ENCODE data around the gene CATSPERZ. TPM values are rescaled to one million over a fixed set of nuclear protein-coding genes. Genes with fewer than 3 reads are reported as not detected.

CATSPERZ gene
- total and polyA plus RNA-seq, 9 of the 15 experiments (the other 6 are each of a cell fraction or from before 2014, with no cell fraction given) = 0.86 to 8.5 (median 3.5) TPM

- no peak for TF ChIP-seq THRB (CRISPR knock-in tag; conservative IDR thresholded peaks at IDR 0.05)
- no peak for TF ChIP-seq ZNF395 (CRISPR knock-in tag; IDR thresholded peaks at IDR 0.05)
- no peak for TF ChIP-seq ZNF561 (CRISPR knock-in tag; conservative IDR thresholded peaks at IDR 0.05)
- TF ChIP-seq CAMTA2 (CRISPR knock-in tag; conservative IDR thresholded peaks at IDR 0.05) = no peak
- TF ChIP-seq NR2C2 (CRISPR knock-in tag; IDR thresholded peaks at IDR 0.05) = no peak
- no peak for TF ChIP-seq NR2C2 (tag; IDR thresholded peaks at IDR 0.05)
- TF ChIP-seq SETDB1 (IDR thresholded peaks at IDR 0.05; ENCODE audit: low read length) = no peak
- no peak for TF ChIP-seq ZNF354B (CRISPR knock-in tag; IDR thresholded peaks at IDR 0.05)
- peak; percentile 10; the same call in 1 of the 2 replicates for TF ChIP-seq MAFG (tag; conservative IDR thresholded peaks at IDR 0.05)
- TF ChIP-seq PTBP1 (IDR thresholded peaks at IDR 0.05; ENCODE audit: low read depth, low read length) = no peak
- TF ChIP-seq RBM34 (IDR thresholded peaks at IDR 0.05; ENCODE audit: borderline replicate concordance, insufficient read depth, low read length) = no peak
- TF ChIP-seq CBX3 (IDR thresholded peaks at IDR 0.05; ENCODE audit: borderline replicate concordance in 1 of 2, low read length in 2 of 2) = no peak
- 0 out of 2 replicates have a peak, but pooled peaks have one; percentile 53 for TF ChIP-seq ZNF592 (IDR thresholded peaks at IDR 0.05)
- no peak for TF ChIP-seq MXI1 (IDR thresholded peaks at IDR 0.05; ENCODE audit: low read depth, low read length)
- TF ChIP-seq ETS2 (tag; IDR thresholded peaks at IDR 0.05; ENCODE audit: borderline replicate concordance, poor library complexity, severe bottlenecking) = no peak
- no peak for TF ChIP-seq ZFP30 (CRISPR knock-in tag; IDR thresholded peaks at IDR 0.05; ENCODE audit: borderline replicate concordance)
- TF ChIP-seq ZNF449 (CRISPR knock-in tag; IDR thresholded peaks at IDR 0.05) = no peak
- no peak for TF ChIP-seq ZNF324 (CRISPR knock-in tag; IDR thresholded peaks at IDR 0.05)
- TF ChIP-seq MCM7 (IDR thresholded peaks at IDR 0.05) = no peak
- no peak for TF ChIP-seq HDAC6 (IDR thresholded peaks at IDR 0.05; ENCODE audit: low read depth, low read length)
- no peak for TF ChIP-seq BRD9 (IDR thresholded peaks at IDR 0.05; ENCODE audit: low read depth, partially characterized antibody)
- no peak for TF ChIP-seq FOXP1 (CRISPR knock-in tag; IDR thresholded peaks at IDR 0.05)
These were observed 33.4 kb downstream of the CATSPERZ start (continued) for GRCh38 chr11:64333556-64333955.
